ENCODE data around the gene CKMT2. TPM values are rescaled to one million over a fixed set of nuclear protein-coding genes. Genes with fewer than 3 reads are reported as not detected.

The CKMT2 gene
- total and polyA plus RNA-seq, 3 donors from 2014 or later, result 13.7 to 27.6 (median 25.4) TPM

- no peak for TF ChIP-seq POLR2A (IDR thresholded peaks at IDR 0.05)
- TF ChIP-seq, protein P1, sequence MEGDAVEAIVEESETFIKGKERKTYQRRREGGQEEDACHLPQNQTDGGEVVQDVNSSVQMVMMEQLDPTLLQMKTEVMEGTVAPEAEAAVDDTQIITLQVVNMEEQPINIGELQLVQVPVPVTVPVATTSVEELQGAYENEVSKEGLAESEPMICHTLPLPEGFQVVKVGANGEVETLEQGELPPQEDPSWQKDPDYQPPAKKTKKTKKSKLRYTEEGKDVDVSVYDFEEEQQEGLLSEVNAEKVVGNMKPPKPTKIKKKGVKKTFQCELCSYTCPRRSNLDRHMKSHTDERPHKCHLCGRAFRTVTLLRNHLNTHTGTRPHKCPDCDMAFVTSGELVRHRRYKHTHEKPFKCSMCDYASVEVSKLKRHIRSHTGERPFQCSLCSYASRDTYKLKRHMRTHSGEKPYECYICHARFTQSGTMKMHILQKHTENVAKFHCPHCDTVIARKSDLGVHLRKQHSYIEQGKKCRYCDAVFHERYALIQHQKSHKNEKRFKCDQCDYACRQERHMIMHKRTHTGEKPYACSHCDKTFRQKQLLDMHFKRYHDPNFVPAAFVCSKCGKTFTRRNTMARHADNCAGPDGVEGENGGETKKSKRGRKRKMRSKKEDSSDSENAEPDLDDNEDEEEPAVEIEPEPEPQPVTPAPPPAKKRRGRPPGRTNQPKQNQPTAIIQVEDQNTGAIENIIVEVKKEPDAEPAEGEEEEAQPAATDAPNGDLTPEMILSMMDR (IDR thresholded peaks at IDR 0.05), result no peak
Observed at GRCh38 chr5:81315336-81315735, 82.2 kb downstream of the CKMT2 start.

DNA sequence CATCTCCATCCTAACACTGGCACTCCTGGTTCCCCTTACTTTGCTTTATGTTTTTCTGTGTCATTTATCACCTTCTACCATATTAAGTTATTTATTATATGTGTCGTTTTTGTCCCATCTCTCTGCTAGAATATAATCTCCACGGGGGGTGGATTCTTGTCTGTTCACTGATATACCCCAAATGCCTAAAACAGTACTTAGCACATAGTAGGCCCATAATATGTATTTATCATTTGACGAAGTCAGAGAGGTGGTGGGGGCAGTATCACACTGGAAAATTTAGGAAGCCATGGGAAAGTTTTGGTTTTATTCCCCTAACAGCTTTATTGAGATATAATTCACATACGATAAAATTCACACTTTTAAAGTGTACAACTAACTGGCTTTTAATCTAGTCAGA lies 82.7 kb downstream of the CKMT2 start:
- intact Hi-C loops (cut with DNase I; ENCODE audit: low total_unique reads), result no loop called here
- no peak for DNase-seq
- no peak overlapping the region for H3K4me3 ChIP-seq
- no peaks in the 10 kb centered on the region for H3K4me1 ChIP-seq
- no peak overlapping the region for H3K27ac ChIP-seq
- TF ChIP-seq POLR2A (IDR thresholded peaks at IDR 0.05), result no peak
- TF ChIP-seq, protein P1 (IDR thresholded peaks at IDR 0.05), result no peak
- H3K9me3 ChIP-seq, result no peaks in the 10 kb centered on the region
- H3K27me3 ChIP-seq, result no peaks in the 10 kb centered on the region
- H3K36me3 ChIP-seq (ENCODE audit: low read depth, missing control alignments), result no peaks in the 10 kb centered on the region
- WGBS, 2 donors, result 88% methylated on average over 4 of the region's 4 CpGs

More at GRCh38 chr5:81315336-81315735, 82.2 kb downstream of the CKMT2 start:
- Histone ChIP-seq H3K4me3 (no peak overlapping the region), H3K27ac (no peak overlapping the region), H3K9me3 (no peaks in the 10 kb centered on the region), H3K27me3 (no peaks in the 10 kb centered on the region), H3K36me3 (ENCODE audit: low read depth, missing control alignments) (no peaks in the 10 kb centered on the region), H3K4me1 (no peaks in the 10 kb centered on the region)
- intact Hi-C loops (cut with DNase I; ENCODE audit: low total_unique reads), result no loop called here
- DNase-seq, result no peak
- WGBS, 2 donors, result 88 to 95% methylated on average over 1 of the region's 1 CpG

Small RNA genes lying within 50 kb of the gene (small RNA-seq; reads per million reads assigned to genes)
- 0 reads per million in 2 donors for gene AC026436.1

Other genes starting within 250 kb of the CKMT2 start
- gene ZCCHC9, start 68.3 kb downstream of the CKMT2 start, total RNA-seq, result 10 to 100 TPM; 18.6 to 21.0 TPM
- 23.7 TPM for gene ZCCHC9, start 68.3 kb downstream of the CKMT2 start, polyA plus RNA-seq (ENCODE audit: insufficient read depth, low read depth, low replicate concordance)
- gene ACOT12, start 160.8 kb downstream of the CKMT2 start, total RNA-seq, result under 1 TPM; 0.31 to 0.87 TPM
- gene ACOT12, start 160.8 kb downstream of the CKMT2 start, polyA plus RNA-seq (ENCODE audit: insufficient read depth, low read depth, low replicate concordance), result 0.44 TPM